ENCODE data around the gene BLTP3A.

Gene BLTP3A

GRCh38 chr6:34832942-34833341, 41.1 kb downstream of the BLTP3A start:
- no peak for DNase-seq

DNA sequence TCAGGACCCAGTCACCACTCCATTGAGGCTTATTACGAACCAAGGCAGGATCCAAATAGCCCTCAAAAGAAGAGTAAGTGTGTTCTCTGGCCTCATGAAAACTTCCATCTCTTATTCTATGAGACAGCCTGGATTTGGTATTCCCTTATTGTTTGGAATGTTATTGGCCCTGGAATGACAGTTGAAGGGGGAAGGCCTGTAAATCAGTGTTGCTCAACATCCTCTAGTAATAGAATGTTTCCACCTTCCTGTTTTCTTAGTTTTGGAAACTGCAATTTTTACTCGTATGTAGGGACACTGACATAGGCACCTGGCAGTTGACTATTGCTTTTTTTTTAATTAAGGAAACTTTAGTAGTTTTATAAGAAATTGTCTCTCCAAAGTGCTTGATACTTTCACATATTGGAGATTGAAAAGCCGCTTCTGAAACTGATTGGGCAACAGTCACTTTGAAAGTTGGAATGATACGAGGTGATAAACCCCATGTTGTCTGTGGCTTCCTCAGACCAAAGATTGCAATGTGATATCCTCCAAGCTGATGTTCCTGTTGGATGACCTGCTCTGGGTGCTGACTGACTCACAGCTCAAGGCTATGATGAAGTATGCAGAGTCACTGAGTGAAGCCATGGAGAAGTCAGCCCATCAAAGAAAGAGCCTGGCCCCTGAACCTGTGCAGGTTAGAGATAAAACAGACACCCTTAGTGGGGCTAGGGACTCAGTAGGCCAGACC, 43.1 kb downstream of the BLTP3A start:
- peak; percentile 67 for DNase-seq

DNA sequence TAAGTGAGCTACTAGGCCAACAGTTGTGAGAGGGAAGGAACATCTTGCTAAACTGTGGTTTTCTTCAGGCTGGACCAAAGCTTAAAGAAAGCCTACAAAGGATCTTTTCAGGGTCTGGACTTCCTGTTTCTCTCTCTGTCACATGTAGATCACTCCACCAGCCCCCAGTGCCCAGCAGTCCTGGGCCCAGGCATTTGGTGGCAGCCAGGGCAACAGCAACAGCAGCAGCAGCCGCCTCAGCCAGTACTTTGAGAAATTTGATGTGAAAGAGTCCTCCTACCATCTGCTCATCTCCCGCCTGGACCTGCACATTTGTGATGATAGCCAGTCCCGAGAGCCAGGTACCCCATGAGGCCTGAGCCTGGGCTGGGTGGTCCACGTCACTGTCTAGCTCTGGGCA, 44.1 kb downstream of the BLTP3A start:
- no peak for DNase-seq

- no peak for DNase-seq
Observed at GRCh38 chr6:34836451-34836850, 44.6 kb downstream of the BLTP3A start.

- peak; percentile 63 for DNase-seq
Observed at GRCh38 chr6:34837528-34837927, 45.6 kb downstream of the BLTP3A start.

DNA sequence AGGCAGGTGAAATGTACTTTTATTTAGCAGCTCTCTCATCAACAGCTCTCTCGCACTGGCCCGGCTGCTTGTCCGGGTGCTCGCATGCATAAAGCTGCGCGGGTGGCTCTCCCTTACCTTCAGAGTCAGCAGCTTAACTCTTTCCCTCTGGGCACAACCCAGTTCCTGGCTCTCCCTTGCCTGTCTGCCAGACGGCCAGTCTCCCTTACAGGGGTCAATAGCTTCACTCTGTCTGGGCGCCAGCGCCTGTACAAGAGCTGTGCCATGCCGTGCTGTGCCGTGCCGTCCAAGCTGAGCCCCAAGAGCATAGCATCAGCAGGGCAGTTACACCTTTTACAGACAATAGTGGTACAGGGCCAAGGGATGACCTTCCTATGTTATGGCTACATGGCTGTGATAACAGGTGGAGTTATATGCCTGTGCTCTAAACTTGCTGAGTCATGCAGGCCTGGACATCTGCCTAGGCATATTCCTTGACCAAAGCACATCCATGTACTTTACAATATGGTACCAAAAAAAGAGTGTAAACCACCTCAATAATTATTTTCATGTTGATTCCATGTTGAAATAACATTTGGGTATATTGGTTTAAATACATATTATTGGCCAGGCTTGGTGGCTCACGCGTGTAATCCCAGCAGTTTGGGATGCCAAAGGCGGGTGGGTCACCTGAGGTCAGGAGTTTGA, 47.9 kb downstream of the BLTP3A start:
- DNase-seq = no peak
